Gastroesophageal sphincter (tissue), 3 donors: ENCODE data around the gene NR2C2.

Experiments used
- EP300 ChIP-seq: sonication (generic); formaldehyde crosslinking; IDR thresholded peaks from one replicate; pipeline ENCODE4 v1.6.1; 2017; ENCODE audit warnings: antibody characterized with exemption, mild to moderate bottlenecking
- POLR2A ChIP-seq, 2 donors: fragments of 450-650 bp; IDR thresholded peaks; one replicate each; pipeline ENCODE4 v1.6.1; 2017; ENCODE audit warnings: antibody characterized with exemption in 2 of 2, mild to moderate bottlenecking in 2 of 2, moderate library complexity in 1 of 2
- POLR2AphosphoS5 ChIP-seq: sonication (generic); formaldehyde crosslinking; IDR thresholded peaks from one replicate; pipeline ENCODE4 v1.6.1; 2017; ENCODE audit warnings: antibody characterized with exemption
- TF ChIP-seq, protein P1 (sequence below), 4 experiments: fragments of 200-600 bp in 2 of 4; fragments of 450-650 bp in 2 of 4; sonication (generic) in 1 of 4; IDR thresholded peaks; one replicate each; pipeline ENCODE4 v1.5.1; 2017 to 2019; ENCODE audit warnings: antibody characterized with exemption in 4 of 4, mild to moderate bottlenecking in 2 of 4, moderate library complexity in 2 of 4

DNA sequence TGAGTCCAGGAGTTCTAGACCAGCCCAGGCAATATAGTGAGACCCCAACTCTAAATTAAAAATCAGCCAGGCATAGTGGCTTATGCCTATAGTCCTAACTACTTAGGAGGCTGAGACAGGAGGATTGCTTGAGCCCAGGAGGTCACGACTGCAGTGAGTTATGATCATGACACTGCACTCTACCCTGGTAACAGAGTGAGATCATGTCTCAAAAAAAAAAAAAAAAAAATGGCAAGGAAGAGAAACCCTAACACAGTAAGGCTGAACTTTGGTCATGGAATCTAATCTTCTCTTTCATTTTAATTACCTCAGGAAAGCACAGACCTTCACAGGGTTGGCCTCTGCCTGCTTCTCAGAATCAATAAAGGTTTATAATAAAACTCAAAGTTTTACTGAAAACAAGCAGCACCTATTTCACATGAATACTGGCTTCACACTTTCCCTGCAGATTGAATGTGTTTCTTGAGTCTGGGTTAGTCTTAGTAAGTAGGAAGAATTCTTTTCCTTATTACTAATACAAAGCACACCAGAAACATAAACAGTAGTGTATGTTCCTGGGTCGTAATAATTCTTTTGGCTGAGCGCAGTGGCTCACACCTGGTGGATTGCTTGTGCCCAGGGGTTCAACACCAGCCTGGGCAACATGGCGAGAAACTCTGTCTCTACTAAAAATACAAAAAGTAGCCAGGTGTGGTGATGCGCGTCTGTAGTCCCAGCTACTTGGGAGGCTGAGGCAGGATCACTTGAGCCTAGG lies 11.6 kb upstream of the NR2C2 start:
- TF ChIP-seq POLR2A (IDR thresholded peaks at IDR 0.05) = no peak
- TF ChIP-seq, protein P1, sequence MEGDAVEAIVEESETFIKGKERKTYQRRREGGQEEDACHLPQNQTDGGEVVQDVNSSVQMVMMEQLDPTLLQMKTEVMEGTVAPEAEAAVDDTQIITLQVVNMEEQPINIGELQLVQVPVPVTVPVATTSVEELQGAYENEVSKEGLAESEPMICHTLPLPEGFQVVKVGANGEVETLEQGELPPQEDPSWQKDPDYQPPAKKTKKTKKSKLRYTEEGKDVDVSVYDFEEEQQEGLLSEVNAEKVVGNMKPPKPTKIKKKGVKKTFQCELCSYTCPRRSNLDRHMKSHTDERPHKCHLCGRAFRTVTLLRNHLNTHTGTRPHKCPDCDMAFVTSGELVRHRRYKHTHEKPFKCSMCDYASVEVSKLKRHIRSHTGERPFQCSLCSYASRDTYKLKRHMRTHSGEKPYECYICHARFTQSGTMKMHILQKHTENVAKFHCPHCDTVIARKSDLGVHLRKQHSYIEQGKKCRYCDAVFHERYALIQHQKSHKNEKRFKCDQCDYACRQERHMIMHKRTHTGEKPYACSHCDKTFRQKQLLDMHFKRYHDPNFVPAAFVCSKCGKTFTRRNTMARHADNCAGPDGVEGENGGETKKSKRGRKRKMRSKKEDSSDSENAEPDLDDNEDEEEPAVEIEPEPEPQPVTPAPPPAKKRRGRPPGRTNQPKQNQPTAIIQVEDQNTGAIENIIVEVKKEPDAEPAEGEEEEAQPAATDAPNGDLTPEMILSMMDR (IDR thresholded peaks at IDR 0.05) = no peak
- no peak for TF ChIP-seq EP300
- TF ChIP-seq POLR2AphosphoS5 = no peak
